ENCODE data around the gene NHS.
"Not testable (repeated sequence)": the region's sequence is repeated elsewhere in the genome, so short reads cannot be mapped to it uniquely, and the experiment has no call there.

Gene NHS

DNA sequence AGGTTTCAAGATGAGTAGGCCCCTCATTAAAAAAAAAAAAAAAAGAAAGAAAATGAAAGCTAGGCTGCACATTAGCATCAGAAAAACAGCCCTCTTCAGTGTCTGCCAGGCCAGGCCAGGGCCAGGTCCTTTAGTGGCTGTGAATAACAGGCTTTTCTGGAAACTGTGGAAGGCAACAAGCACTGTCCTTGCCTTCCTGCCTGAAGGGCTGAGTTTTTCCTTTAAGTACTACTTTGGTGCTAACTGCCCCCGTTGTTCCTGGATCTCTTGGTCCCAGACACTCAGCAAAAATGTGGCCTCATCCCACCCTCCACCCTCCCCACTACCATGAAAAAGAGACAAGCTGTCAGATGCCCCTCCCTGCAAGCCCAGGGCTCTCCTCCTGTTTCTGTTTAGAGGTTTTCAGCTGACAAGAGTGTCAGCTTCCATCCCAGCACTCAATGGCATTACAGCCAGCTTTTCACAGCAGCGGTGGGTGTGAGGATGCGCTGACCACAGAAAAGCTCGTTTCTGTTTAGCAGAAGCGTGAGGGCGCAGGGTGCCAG, 174.2 kb downstream of the NHS start:
- DNase-seq (ENCODE audit: low spot score), result no peak

DNA sequence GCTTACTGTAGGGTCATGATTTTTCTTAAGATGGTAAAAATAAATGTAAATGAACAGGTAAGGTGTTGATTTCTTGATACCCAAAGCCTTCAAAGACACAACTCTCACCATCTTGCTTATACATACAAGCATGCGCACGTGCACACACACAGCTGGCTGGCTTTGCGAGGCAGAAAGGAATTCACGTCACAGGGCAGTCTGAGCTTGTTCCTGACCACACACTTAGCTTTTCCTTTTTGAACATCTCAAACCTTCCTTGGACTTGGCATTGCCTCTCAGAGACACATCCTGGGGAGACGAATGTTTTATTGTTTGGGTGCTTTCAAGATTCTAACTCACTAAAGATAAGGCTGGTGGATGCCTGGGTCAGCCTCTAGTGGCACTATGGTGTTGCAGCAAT, 175.0 kb downstream of the NHS start:
- no peak for DNase-seq (ENCODE audit: low spot score)

DNA sequence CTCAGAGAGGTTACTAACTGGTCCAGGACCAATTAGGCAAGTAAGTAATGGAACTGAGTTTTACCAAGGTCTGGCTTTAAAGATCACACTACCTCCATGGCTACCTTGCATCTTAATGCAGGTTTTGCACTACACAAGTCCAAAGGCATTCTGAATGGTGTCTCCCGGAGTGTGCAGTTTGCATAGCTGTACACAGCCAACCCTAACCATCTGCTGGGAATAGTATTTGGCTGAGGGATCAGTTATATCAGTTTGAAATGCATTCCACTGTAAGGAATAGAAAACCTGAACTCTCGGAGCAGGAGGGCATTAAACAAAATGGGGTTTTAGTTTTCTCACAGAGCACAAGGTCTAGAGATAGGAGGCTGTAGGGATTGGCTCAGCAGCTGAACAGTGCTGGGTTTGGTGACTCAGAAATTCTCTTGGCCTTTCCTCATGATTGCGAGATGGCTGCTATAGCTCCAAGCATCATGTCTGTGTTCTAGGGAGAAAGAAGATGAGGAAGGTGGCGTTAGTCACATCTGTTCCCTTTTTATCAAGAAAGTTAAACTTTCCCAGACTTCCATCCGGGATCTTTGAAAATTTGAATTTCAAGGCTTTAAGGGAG, 177.1 kb downstream of the NHS start:
- DNase-seq (ENCODE audit: low spot score), result no peak

DNA sequence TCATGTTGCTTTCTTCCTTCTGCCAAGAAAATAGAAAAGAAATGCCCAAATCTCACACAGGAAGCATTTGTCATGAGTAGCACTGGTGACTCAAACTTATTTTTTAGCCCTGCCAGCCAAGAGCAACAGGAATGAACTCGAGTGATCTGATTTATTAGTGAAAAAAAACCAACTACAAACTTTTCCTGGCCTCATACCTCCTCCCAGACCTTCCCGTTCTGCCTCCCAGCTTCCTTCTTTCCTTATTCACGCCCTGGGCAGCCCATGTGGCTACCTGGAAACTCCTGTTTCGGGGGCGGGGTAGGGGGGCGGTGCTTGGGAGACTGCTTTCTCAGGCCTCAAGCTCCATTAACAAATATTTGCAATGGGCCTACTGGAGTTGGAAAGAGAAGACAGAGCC, 178.5 kb downstream of the NHS start:
- no peak for DNase-seq (ENCODE audit: low spot score)

DNA sequence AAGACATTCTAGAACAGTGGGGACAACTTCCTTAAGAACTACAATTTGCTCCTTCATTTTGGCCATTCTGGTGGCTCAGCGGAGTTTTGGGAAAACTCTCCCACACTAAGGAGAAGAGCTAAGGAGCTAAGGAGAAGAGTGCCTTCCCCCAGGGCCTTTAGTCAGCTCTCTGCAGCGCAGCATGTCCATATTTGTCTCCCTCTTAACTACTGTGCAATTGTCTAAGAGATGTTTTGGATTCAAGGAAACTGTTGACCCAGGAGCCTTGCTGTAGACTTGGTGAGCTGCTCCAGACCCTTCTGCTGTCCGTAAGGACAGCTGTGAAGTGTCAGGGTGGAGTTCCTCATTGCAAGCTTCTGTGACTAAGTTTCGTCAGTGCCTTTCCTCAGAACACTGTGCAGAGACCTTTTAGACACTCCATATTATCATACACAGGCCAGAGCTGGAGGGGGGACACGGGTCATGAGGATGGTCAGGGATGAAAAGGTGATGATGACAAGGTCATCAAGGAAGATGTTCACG, 179.0 kb downstream of the NHS start:
- no peak for DNase-seq (ENCODE audit: low spot score)

DNA sequence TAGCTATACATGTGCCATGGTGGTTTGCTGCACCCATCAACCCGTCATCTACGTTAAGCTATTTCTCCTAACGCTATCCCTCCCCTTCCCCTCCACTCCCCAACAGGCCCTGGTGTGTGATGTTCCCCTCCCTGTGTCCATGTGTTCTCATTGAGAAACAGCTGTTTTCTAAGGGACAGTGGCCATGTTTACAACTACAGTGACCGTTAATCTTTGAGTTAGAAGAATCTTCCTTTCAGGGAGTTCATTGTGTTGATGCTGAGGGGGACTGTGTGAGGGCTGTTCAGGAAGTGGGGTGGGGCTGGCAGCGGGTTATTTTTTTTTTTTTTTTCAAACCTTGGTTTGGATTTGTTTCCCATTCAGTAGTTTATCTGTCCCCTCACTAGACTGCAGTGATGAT, 179.9 kb downstream of the NHS start:
- no peak for DNase-seq (ENCODE audit: low spot score)

DNA sequence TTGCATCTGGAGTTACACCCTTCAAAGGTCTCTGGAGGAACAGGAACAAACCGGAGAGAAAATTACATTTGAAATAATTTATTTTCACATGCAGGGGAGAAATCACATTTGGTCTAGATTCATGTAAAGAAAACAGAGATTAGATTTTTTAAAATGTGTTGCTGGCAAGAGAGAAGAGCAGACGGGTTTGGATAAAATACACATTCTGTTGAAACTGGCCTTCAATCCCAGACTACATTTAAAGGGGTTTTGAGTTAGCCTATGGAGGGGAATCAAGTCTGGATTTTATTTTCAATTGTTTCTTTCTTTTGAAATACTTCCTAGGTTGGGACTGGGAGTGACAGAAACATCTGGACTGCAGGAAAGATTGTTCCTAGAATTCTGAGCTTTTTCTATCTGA, 180.8 kb downstream of the NHS start:
- DNase-seq (ENCODE audit: low spot score), result no peak

DNA sequence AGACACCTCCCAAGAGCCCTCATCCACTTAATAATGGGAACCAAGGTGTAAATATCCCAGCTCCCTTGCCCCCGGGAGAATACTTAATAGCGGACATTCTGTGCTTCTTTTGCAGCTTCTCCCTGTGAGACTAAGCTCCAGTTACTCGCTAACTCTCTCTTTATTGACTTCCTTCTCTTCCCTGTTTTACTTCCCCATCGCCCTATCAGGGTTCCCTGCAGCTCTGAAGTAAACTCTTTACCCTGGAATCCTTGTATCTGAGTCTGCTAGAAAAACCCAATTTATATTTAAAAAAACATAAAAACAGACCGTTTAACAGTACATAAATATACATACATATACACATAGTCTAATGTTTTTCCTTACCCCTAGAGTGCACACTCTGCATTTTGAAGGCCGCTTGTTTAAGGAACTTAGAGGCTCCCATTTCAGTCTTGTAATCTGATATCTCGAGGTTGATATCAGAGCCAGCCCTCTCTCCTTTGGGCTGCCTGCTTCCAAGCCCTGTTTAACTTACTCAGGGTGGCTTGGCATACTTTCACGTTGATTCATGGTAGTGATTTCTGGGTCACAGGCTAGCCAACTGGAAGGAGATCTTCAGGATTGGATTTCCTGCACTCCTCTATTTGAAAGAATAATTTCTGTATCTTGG, 184.9 kb downstream of the NHS start:
- no peak for DNase-seq (ENCODE audit: low spot score)

DNA sequence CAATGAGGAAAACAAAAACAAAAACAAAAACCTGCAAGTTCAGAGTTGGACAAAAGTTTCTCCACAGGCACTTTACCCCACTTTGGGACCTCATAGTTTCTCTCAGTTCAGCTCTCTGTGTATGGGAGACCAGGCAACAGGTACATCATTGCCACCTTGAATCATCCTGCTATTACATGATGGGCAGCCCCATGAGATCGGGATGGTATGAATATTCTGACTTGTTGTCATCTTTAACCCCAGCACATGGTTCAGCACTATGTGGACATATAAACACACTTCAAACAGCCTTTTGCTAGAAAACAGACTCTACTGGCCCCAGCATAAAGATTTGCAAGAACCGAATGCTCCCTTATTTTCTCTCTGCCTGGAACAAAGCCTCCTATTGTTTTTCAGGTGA, 185.4 kb downstream of the NHS start:
- DNase-seq (ENCODE audit: low spot score), result no peak

DNA sequence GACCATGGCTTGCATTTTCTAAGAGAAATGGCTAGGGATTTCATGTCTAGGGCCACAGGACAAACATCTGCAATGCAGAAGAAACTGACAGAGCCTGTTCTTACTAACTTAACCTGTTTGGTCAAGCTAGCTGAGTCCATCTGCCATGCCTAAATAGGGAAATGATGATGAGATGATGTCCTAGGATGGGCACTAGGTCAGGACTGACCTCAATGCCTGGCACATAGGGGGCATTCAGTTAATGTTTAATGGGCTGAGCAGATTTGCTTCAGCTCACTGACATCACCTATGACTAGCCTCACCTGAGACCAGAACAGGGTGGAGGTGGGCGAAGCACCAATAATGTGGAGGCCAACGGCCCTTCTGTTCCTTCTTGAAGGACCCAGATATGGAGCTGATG, 188.1 kb downstream of the NHS start:
- no peak for DNase-seq (ENCODE audit: low spot score)

DNA sequence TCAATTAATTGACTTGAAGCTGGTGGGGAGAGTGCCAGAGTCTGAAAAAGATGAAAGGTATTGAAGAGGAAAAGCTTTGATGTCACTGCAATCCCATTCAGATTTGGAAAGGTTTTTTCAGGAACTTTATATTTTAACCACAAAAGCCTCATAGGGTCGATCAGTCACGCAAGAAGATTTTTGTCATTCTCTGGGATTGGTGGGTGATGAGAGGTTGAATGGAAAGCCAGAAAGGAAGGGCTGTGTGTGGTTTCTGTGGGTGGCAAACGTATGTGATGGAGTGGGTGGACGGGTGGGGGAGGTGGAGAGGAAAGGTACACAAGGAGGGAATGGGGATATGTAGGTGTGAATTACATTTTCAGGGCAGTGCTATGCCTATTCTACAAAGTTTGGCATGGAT, 188.5 kb downstream of the NHS start:
- no peak for DNase-seq (ENCODE audit: low spot score)

DNA sequence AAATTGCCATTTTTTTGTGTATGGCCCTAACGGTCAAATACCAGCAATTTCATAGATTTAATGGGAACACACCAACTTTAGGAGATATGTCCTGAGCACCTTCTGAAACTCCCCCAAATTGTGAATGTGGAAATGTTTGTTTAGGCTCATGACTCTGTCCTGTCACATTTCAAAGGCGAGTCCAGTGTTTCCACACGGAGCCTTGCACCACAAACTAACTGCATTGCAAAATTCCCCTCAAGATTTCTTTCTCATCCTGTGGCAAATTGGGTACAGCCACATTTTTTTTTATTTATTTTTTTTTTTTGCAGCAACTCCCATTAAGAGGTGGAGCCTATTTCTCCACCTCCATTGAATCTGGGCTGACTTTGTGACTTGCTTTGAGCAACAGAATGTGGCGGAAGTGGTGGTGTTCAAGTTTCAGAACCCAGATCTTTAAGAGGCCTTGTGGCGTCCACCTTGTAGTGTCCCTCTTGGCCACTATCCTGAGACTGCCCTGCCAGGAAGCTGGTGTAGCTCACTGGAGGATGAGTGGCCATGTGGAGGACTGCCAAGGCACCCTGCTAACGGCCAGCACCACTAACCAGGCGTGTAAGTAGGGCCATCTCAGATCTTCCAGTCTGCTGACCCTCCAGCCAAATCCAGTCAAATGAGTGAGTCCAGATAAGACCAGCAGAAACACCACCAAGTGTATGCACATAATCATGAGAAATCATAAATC, 189.8 kb downstream of the NHS start:
- no peak for DNase-seq (ENCODE audit: low spot score)

DNA sequence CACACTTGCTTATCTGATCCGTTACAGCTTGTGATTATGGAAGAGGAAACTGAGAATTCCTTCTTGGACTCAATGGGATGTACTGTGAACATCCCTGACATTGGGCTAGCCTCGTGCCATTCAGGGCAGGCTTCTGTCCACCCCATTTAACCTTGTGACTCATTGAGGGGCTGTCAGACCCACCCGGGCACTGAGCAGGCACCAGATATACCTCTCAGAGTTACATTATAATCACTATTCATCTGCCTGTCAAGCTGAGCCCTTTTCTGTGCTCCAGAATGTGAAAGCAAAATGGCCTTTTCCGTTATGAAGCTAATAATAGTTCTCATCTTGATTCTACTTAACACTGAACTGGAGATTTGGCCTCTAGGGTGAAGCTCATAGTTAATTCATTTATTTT, 191.7 kb downstream of the NHS start:
- no peak for DNase-seq (ENCODE audit: low spot score)

DNA sequence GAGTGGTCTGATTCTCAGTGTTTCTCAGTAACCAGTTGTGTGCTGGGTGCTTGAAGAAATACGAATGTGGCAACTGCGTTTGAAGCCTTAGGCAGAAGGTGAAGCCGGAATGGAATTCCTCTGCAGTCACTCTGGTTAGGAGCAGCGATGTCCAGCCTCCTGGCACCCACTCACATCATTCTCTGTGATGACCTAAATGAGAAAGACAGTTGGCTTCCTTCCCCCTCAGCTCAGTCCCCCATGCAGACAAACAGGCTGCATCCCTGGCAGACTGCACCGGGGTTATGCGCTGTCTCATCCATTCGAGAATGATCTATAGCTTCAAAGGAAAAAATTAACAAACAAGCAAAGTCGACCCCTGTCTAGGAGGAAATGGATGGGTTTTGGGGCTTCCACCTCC, 192.2 kb downstream of the NHS start:
- DNase-seq (ENCODE audit: low spot score), result no peak

DNA sequence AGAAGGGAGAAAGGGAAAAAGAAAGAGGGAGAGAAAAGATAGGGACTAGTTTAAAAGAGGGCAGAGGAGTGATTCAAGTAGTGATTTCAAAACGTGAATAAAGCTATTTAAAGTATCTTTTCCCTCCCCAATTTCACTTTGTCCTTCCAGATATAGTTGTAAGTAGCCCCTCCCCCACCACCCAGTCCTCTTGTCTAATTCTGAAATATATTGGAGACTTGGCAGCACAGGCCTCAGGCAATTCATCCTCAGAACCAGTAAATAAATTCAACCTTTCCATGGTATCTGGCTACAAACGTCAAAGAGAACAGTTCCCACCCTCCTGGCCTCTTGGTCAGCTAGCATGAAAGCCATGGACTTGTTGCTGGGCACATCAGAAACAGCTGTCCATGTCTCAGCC, 192.8 kb downstream of the NHS start:
- no peak for DNase-seq (ENCODE audit: low spot score)

DNA sequence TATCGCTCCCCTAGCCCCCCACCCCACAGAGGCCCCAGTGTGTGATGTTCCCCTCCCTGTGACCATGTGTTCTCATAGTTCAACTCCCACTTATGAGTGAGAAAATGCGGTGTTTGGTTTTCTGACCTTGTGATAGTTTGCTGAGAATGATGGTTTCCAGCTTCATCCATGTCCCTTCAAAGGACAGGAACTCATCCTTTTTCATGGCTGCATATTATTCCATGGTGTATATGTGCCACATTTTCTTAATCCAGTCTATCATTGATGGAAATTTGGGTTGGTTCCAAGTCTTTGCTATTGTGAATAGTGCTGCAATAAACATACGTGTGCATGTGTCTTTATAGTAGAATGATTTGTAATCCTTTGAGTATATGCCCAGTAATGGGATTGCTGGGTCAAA, 193.8 kb downstream of the NHS start:
- not testable (repeated sequence) for DNase-seq (ENCODE audit: low spot score)

DNA sequence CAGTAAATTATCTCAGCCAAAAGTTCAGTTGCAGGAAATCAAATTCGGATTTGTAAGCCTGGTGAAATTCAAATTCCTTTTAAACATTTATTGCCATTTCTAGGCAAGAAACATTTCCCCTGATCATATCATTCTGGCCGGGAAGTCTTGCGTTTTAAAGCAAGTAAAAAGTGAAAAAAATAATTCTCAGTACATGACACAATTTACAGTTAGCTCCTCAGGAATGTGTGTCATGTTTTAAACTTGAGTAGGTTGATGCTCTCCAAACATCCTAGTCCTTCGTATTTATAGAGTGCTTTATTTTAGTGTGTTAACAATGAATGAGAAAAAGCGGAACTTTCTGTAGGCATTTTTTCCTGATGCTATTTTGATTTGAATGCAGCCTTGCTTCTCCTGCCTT, 204.0 kb downstream of the NHS start:
- no peak for DNase-seq (ENCODE audit: low spot score)

DNA sequence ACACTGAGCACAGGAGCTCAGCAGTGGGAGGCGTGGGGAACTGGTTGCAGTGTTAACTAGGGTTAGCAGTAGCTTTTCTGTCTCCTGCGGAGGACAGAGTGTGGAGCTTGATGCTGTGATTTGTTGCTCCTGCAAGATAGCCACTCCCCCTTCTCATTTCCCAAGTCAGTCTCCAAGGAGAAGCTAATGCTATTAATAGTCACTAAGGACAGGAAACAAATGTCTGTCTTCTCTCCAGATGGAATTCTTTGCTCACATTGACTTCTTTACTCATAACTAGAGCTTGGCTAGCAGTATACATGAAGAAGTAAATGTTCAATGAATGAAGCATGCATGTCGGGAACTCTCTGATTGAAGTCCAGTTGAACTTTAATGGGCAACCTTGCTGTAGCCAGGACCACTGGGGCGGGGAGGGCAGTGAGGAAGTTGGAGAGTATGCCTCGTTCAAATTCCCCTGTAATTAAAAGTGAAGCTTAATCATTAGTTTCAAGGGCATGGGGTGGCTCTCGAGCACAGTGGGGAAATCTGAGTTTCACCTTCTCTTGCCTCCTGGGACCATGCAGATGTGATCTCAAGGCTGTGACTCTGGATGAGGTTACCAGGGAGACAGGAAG, 205.6 kb downstream of the NHS start:
- no peak for DNase-seq (ENCODE audit: low spot score)

DNA sequence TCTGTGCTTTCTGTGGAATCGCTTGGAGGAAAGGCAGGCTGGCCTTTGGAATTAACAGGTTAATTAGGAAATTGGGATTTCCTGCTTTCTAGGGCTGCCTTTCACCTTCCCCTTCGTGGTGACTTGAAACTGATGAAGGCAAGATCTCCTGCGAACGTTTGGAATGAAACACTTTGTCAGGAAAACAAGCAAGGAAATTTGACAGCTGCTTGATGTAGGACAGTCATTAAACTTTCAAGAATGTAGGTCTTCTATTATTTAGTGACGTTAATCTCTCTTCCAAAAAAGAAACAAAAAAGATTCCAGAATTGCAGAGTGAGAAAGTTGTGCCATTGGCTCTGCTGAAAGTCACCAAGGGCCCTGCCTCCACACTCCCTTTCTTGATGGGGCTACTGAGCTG, 206.6 kb downstream of the NHS start:
- DNase-seq (ENCODE audit: low spot score), result no peak

DNA sequence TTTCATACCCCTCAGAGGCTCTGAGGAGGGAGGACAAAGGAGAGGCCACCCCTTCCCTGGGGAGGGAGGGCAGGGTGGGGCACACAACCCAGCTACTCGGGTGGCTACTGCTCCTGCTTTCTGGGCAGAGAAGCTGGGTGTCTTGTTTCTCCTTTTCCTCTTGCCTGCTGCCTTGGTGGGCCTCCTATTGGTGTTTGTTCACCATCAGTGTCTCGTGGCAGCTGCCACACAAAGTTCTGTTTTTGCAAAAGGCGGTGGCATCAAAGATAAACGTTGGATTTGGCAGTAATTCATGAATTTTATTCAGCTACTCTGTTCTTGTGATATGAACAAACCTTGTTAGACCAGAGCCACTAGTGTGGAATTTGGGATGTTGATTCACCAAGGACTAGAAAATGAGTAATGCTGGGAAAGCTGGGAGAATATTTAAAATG, 209.3 kb downstream of the NHS start:
- no peak for DNase-seq (ENCODE audit: low spot score)

DNA sequence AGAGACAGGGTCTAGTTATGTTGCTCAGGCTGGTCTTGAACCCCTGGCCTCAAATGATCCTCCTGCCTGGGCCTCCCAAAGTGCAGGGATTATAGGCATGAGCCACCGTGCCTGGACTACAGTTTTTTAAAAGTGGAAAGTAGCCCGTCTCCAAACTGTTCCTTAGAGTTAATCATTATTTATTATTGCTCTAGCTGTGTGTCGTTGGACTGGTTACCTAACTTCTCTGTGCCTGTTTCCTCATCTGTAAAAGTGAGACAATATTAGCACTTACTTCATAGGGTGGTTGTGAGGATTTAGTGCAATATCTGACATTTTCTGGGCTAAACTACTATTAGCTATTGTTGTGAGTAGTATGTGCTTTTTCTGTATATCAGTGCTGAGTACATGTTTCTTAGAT, 210.0 kb downstream of the NHS start:
- no peak for DNase-seq (ENCODE audit: low spot score)

DNA sequence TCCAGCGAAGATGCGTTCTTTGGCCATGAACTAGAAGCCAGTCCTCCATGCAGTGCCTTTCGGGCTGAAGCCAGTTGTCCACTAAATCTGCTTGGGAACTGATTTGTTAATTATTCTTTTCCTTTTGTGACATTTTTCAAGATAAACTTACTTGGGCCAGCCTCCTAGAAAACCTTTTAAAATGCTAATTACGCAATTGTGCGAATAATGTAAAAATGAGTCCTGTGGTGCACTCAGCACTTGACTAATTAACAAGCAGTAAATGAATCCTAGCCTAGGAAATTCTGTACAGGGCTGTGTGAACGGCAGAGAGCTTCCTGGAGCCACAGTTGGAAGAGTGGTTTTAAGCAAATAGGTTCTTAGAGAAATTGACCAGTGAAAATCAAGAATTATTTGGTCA, 212.4 kb downstream of the NHS start:
- no peak for DNase-seq (ENCODE audit: low spot score)

DNA sequence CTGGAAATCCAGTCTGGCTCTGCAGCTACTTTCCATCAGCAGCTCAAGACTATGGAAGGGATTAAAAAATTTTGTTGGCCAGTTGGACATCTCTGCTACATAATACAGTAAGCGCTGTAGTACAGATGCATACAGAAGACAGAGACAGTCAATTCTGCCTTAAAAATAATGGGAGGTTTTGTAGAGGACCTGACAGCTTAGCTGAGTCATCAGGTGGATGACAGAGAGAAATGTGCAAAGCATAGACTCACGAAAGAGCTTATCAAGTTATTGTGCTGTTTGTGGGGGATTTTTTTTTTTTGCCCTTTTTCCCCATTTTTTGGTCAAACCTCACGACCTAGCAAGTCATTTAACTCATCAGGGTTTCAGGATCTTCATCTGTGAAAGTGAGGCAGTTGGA, 213.3 kb downstream of the NHS start:
- no peak for DNase-seq (ENCODE audit: low spot score)
